Stimulated activated naive CD8-positive, alpha-beta T cell treated with anti-CD3 and anti-CD28 coated beads, Interleukin-15, Interleukin-2, amounts not matched to agents 100 ng/mL and 50 ng/mL, for 24 hours (primary cell): ENCODE measurements around the gene GPR52.
A peak's percentile ranks its signal among the peaks of the same experiment; 100 is the strongest.
"Not testable (repeated sequence)": the region's sequence is repeated elsewhere in the genome, so short reads cannot be mapped to it uniquely, and the experiment has no call there.

ENCODE experiments used
- H3K27ac Mint-ChIP-seq: one replicate; pipeline ENCODE4 v1.8.0; 2021; ENCODE audit warnings: mild to moderate bottlenecking, mixed read lengths
- H3K27me3 Mint-ChIP-seq: one replicate; pipeline ENCODE4 v1.8.0; 2021; ENCODE audit warnings: mixed read lengths
- H3K36me3 Mint-ChIP-seq: one replicate; pipeline ENCODE4 v1.8.0; 2021; ENCODE audit warnings: low read depth, mixed read lengths
- H3K4me1 Mint-ChIP-seq: one replicate; pipeline ENCODE4 v1.8.0; 2021; ENCODE audit warnings: low read depth, mixed read lengths
- H3K4me3 Mint-ChIP-seq: one replicate; pipeline ENCODE4 v1.8.0; 2021; ENCODE audit warnings: mild to moderate bottlenecking, mixed read lengths
- H3K9me3 Mint-ChIP-seq: one replicate; pipeline ENCODE4 v1.8.0; 2021; ENCODE audit warnings: mixed read lengths

GPR52 gene

GRCh38 chr1:174447866-174448530, at the start of gene GPR52:
TSS of gene GPR52 (plus strand) at chr1:174447964. CDS start at chr1:174448112, 148 bp downstream.
- Mint-ChIP-seq H3K4me1 (peaks cover 4% of the 10 kb centered on the region), H3K4me3 (no peak within 1 kb of the TSS), H3K36me3 (peaks cover 8% of the 10 kb centered on the region), H3K27ac (no peak within 1 kb of the TSS), H3K27me3 (no peaks in the 10 kb centered on the region), H3K9me3 (no peaks in the 10 kb centered on the region)

GRCh38 chr1:174398246-174398645, 49.5 kb upstream of the GPR52 start:
- H3K27ac Mint-ChIP-seq, result no peak overlapping the region
- peaks cover 57% of the 10 kb centered on the region for H3K36me3 Mint-ChIP-seq
- peaks cover 16% of the 10 kb centered on the region for H3K4me1 Mint-ChIP-seq
- no peak overlapping the region for H3K4me3 Mint-ChIP-seq
- peaks cover 12% of the 10 kb centered on the region for H3K9me3 Mint-ChIP-seq
- H3K27me3 Mint-ChIP-seq, result no peaks in the 10 kb centered on the region

GRCh38 chr1:174399211-174399610, 48.6 kb upstream of the GPR52 start:
- no peak overlapping the region for H3K4me3 Mint-ChIP-seq
- H3K9me3 Mint-ChIP-seq, result peaks cover 12% of the 10 kb centered on the region
- no peaks in the 10 kb centered on the region for H3K27me3 Mint-ChIP-seq
- H3K36me3 Mint-ChIP-seq, result peaks cover 51% of the 10 kb centered on the region
- peaks cover 16% of the 10 kb centered on the region for H3K4me1 Mint-ChIP-seq
- no peak overlapping the region for H3K27ac Mint-ChIP-seq

- Mint-ChIP-seq H3K27me3 (no peaks in the 10 kb centered on the region), H3K4me3 (no peak overlapping the region), H3K4me1 (peaks cover 16% of the 10 kb centered on the region), H3K36me3 (peaks cover 42% of the 10 kb centered on the region), H3K27ac (no peak overlapping the region), H3K9me3 (peaks cover 12% of the 10 kb centered on the region)
These were observed 46.7 kb upstream of the GPR52 start for GRCh38 chr1:174401075-174401474.

- Mint-ChIP-seq H3K36me3 (peaks cover 22% of the 10 kb centered on the region), H3K27me3 (no peaks in the 10 kb centered on the region), H3K9me3 (peaks cover 6% of the 10 kb centered on the region), H3K4me1 (no peaks in the 10 kb centered on the region), H3K27ac (no peak overlapping the region), H3K4me3 (no peak overlapping the region)
These were observed 42.5 kb upstream of the GPR52 start for GRCh38 chr1:174405219-174405618.

GRCh38 chr1:174406421-174406820, 41.3 kb upstream of the GPR52 start:
- Mint-ChIP-seq H3K27me3 (no peaks in the 10 kb centered on the region), H3K36me3 (peaks cover 14% of the 10 kb centered on the region), H3K27ac (no peak overlapping the region), H3K4me1 (no peaks in the 10 kb centered on the region), H3K9me3 (peaks cover 1% of the 10 kb centered on the region), H3K4me3 (no peak overlapping the region)

- H3K27ac Mint-ChIP-seq, result no peak overlapping the region
These were observed 40.1 kb upstream of the GPR52 start for GRCh38 chr1:174407665-174408064.

GRCh38 chr1:174408146-174408545, 39.6 kb upstream of the GPR52 start:
- H3K27me3 Mint-ChIP-seq, result no peaks in the 10 kb centered on the region
- no peak overlapping the region for H3K4me3 Mint-ChIP-seq
- H3K36me3 Mint-ChIP-seq, result peaks cover 9% of the 10 kb centered on the region
- H3K4me1 Mint-ChIP-seq, result no peaks in the 10 kb centered on the region
- no peak overlapping the region for H3K27ac Mint-ChIP-seq
- peaks cover 6% of the 10 kb centered on the region for H3K9me3 Mint-ChIP-seq

More at GRCh38 chr1:174407665-174408064, 40.1 kb upstream of the GPR52 start:
- H3K4me3 Mint-ChIP-seq, result no peak overlapping the region
- no peaks in the 10 kb centered on the region for H3K27me3 Mint-ChIP-seq
- no peaks in the 10 kb centered on the region for H3K4me1 Mint-ChIP-seq
- peaks cover 11% of the 10 kb centered on the region for H3K36me3 Mint-ChIP-seq
- H3K9me3 Mint-ChIP-seq, result peaks cover 6% of the 10 kb centered on the region

- Mint-ChIP-seq H3K4me1 (peaks cover 13% of the 10 kb centered on the region), H3K9me3 (peaks cover 11% of the 10 kb centered on the region), H3K36me3 (peaks cover 15% of the 10 kb centered on the region)
- H3K27ac Mint-ChIP-seq, H3K27me3 Mint-ChIP-seq, H3K4me3 Mint-ChIP-seq: not testable (repeated sequence)
These were observed 38.0 kb upstream of the GPR52 start for GRCh38 chr1:174409801-174410200.

- Mint-ChIP-seq H3K36me3 (peaks cover 11% of the 10 kb centered on the region), H3K9me3 (peaks cover 11% of the 10 kb centered on the region), H3K27ac (no peak overlapping the region), H3K4me1 (peaks cover 13% of the 10 kb centered on the region), H3K4me3 (no peak overlapping the region), H3K27me3 (no peaks in the 10 kb centered on the region)
These were observed 34.1 kb upstream of the GPR52 start for GRCh38 chr1:174413632-174414031.

GRCh38 chr1:174414203-174414602, 33.6 kb upstream of the GPR52 start:
- H3K36me3 Mint-ChIP-seq, result peaks cover 11% of the 10 kb centered on the region
- peak overlapping the region; percentile 63 for H3K4me3 Mint-ChIP-seq
- H3K4me1 Mint-ChIP-seq, result peaks cover 13% of the 10 kb centered on the region
- no peak overlapping the region for H3K27ac Mint-ChIP-seq
- H3K27me3 Mint-ChIP-seq, result no peaks in the 10 kb centered on the region
- H3K9me3 Mint-ChIP-seq, result peaks cover 11% of the 10 kb centered on the region

GRCh38 chr1:174415506-174415905, 32.3 kb upstream of the GPR52 start:
- H3K27ac Mint-ChIP-seq, result no peak overlapping the region
- no peak overlapping the region for H3K4me3 Mint-ChIP-seq
- H3K36me3 Mint-ChIP-seq, result peaks cover 7% of the 10 kb centered on the region
- peaks cover 13% of the 10 kb centered on the region for H3K4me1 Mint-ChIP-seq
- H3K27me3 Mint-ChIP-seq, result no peaks in the 10 kb centered on the region
- H3K9me3 Mint-ChIP-seq, result peaks cover 11% of the 10 kb centered on the region

- peaks cover 13% of the 10 kb centered on the region for H3K36me3 Mint-ChIP-seq
- no peak overlapping the region for H3K27ac Mint-ChIP-seq
- H3K27me3 Mint-ChIP-seq, result no peaks in the 10 kb centered on the region
- no peak overlapping the region for H3K4me3 Mint-ChIP-seq
- H3K9me3 Mint-ChIP-seq, result peaks cover 5% of the 10 kb centered on the region
- H3K4me1 Mint-ChIP-seq, result peaks cover 13% of the 10 kb centered on the region
These were observed 29.8 kb upstream of the GPR52 start for GRCh38 chr1:174417921-174418320.

- peaks cover 6% of the 10 kb centered on the region for H3K36me3 Mint-ChIP-seq
- no peaks in the 10 kb centered on the region for H3K4me1 Mint-ChIP-seq
- no peak overlapping the region for H3K27ac Mint-ChIP-seq
- no peak overlapping the region for H3K4me3 Mint-ChIP-seq
- H3K9me3 Mint-ChIP-seq, result no peaks in the 10 kb centered on the region
- H3K27me3 Mint-ChIP-seq, result no peaks in the 10 kb centered on the region
These were observed 22.6 kb upstream of the GPR52 start for GRCh38 chr1:174425121-174425520.

GRCh38 chr1:174426153-174426552, 21.6 kb upstream of the GPR52 start:
- H3K4me1 Mint-ChIP-seq, result no peaks in the 10 kb centered on the region
- H3K4me3 Mint-ChIP-seq, result no peak overlapping the region
- H3K36me3 Mint-ChIP-seq, result peaks cover 5% of the 10 kb centered on the region
- no peaks in the 10 kb centered on the region for H3K27me3 Mint-ChIP-seq
- no peaks in the 10 kb centered on the region for H3K9me3 Mint-ChIP-seq
- H3K27ac Mint-ChIP-seq, result no peak overlapping the region

GRCh38 chr1:174428033-174428432, 19.7 kb upstream of the GPR52 start:
- Mint-ChIP-seq H3K4me1 (no peaks in the 10 kb centered on the region), H3K9me3 (no peaks in the 10 kb centered on the region), H3K36me3 (no peaks in the 10 kb centered on the region), H3K27ac (no peak overlapping the region), H3K4me3 (no peak overlapping the region), H3K27me3 (no peaks in the 10 kb centered on the region)
